ENCODE results near the gene PCYT2.
A peak's percentile ranks its signal among the peaks of the same experiment; 100 is the strongest.

PCYT2 gene

DNA sequence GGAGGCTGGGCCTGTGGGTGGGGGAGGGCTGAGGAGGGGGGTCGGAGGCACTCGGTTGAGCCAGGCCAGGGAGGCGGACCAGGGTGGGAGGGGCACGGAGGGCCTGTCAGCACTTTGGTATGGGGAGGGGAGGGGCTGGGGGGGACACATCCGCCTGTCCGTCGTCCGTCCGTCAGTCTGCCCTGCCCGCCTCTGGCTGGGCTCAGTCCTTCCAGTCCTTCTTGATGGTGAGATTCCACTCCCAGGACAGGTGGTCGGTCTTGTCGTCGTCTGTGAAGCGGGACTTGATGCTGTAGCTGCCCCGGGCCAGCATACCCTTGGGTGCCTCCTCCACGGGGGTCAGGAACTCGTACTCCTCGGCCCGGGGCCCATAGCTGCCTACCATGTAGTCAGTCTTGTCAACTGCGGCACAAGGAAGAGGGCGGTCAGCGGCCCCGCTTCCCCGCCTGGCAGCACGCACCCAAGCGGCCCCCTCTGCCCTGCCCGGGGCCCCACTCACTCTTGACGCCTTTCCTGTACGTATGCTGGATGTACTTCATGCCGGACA is 42.5 kb downstream of the PCYT2 start:
- DNase-seq (ENCODE audit: low read depth, low spot score) = peak; percentile 54
- peak overlapping the region; percentile 81 for H3K4me3 ChIP-seq (ENCODE audit: low read depth, low read length)
- ChIA-PET POLR2A (interaction anchor here (0.7 to 2.6 kb wide), 6 partner anchors 8 to 156 kb away, joined by 3 to 28 read pairs (median 4); partner anchors contain the start of gene P4HB), CTCF (interaction anchor here (0.6 to 2.9 kb wide), 15 partner anchors 8 to 152 kb away, joined by 3 to 15 read pairs (median 4); partner anchors contain the start of genes P4HB and PCYT2)
- TF ChIP-seq, protein P1, sequence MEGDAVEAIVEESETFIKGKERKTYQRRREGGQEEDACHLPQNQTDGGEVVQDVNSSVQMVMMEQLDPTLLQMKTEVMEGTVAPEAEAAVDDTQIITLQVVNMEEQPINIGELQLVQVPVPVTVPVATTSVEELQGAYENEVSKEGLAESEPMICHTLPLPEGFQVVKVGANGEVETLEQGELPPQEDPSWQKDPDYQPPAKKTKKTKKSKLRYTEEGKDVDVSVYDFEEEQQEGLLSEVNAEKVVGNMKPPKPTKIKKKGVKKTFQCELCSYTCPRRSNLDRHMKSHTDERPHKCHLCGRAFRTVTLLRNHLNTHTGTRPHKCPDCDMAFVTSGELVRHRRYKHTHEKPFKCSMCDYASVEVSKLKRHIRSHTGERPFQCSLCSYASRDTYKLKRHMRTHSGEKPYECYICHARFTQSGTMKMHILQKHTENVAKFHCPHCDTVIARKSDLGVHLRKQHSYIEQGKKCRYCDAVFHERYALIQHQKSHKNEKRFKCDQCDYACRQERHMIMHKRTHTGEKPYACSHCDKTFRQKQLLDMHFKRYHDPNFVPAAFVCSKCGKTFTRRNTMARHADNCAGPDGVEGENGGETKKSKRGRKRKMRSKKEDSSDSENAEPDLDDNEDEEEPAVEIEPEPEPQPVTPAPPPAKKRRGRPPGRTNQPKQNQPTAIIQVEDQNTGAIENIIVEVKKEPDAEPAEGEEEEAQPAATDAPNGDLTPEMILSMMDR (IDR thresholded peaks at IDR 0.05; ENCODE audit: insufficient read depth, low read length, missing control alignments) = no peak

DNA sequence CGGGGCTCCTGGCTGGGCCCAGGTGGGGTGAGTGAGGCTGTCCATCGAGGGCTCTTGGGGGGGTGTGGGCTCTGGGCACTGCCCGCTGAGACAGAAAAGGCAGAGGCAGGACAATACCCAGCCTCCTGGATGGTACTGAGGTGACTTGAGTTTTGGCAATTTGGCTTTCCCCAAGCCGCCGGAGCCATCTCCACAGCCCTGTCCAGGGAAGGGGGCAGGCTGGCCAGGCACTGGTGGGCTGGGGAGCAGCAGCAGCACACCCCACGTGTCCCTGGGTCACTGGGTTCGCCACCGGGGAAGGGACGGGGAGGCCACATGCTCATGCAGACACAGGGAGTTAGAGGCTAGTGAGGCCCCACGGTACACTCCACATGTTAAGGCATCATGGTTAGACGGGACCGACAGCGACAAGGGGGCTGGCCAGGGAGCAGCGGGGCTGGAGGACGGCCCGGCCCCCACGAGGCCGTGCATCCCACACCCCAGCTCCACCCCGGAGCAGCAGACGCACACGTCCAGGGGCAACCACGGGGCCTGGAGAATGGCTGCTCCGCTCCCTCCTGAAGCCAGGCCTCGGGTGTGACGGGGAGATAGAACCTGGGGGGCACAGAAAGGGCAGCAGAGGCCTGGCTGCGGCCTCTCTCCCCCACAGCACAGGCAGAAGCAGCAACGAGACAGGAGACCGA is 43.1 kb downstream of the PCYT2 start:
- POLR2A ChIA-PET = no interaction called here
- CTCF ChIA-PET = interaction anchor here (1.3 to 2.9 kb wide), 4 partner anchors 12 to 56 kb away, joined by 3 to 15 read pairs (median 4); no protein-coding TSS in a partner anchor
- no peak for DNase-seq (ENCODE audit: low read depth, low spot score)
- peak overlapping the region; percentile 15; the same call in 1 of the 2 replicates for H3K4me3 ChIP-seq (ENCODE audit: low read depth, low read length)
- TF ChIP-seq, protein P1 (IDR thresholded peaks at IDR 0.05; ENCODE audit: insufficient read depth, low read length, missing control alignments) = no peak

DNA sequence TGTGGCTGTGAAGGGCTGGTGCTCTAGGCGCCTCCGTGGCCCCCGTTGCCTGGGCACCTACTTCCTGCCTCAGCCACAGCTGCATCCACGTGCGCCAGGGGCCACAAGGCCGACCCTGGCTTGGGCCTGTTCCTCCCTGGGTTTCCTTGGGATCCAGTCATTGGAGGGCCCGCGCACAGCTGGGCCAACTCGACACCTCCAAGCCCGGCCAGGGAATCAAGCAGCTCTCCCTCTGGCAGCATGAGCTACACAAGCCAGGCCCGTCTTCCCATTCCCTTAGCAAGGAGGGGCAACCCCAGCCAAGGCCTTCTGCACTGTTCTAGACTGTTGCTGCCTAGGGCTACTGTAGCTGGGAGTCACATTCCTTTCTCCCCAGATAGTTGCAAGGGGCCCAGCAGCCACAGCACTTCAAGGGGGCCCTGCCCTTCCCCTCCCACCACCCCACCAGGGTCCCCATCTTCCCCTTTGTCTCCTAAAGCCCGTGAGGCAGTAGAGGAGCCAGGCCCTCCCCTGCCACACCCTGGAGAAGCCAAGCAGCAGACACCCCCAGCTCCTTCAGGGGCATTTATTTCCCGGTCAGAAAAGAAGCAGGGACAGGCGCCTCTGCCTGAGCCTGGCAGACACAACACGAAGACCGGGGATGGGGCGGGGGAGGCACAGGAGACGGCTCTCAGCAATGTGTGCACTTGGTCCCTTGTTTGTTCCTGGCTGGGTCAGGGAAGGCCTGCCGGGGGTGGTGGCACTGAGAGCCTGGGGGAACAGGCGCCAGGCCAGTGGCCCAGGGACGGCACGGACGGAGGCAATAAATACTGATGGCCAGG is 43.8 kb downstream of the PCYT2 start:
- TF ChIP-seq, protein P1 (IDR thresholded peaks at IDR 0.05; ENCODE audit: insufficient read depth, low read length, missing control alignments) = no peak
- CTCF ChIA-PET = interaction anchor here (0.8 to 2.1 kb wide), 2 partner anchors 57 to 132 kb away, joined by 3 to 5 read pairs; no protein-coding TSS in a partner anchor
- DNase-seq (ENCODE audit: low read depth, low spot score) = no peak
- POLR2A ChIA-PET = no interaction called here
- no peak overlapping the region for H3K4me3 ChIP-seq (ENCODE audit: low read depth, low read length)

GRCh38 chr17:81866440-81867169 is 44.6 kb downstream of the PCYT2 start:
- TF ChIP-seq, protein P1 (IDR thresholded peaks at IDR 0.05; ENCODE audit: insufficient read depth, low read length, missing control alignments) = no peak

DNA sequence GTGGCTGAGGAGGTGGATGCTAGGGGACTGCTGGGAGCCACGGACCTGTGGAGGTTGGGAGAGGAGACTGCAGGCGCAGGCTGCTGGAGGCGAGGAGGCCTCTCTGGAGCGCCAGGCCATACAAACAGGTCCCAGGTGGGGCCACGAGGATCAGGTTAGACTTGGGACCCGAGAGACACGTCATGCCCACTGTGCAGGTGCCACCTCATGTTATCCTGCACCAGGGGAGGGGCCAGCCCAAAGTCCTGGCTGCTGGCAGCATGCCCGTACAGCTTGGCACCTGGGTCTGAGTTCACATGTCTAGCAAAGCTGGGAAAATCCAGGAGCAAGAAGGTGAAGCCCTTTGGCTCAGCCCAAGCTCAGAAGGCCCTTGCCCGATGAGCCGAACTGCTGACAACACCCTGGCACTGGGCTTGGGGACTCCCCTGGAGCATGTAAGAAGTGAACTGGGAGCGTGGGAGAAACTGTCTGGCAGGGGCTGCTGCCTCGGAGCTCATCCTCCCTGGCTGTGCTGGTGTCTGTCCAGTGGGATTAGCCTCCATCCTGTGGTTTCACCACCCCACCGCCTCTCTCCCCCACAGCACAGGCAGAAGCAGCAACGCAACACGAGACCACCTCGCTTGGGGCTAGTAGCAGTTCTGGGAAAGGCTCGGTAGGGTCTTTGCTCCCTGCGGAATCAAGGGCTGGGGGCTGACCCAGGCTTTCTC is 45.3 kb downstream of the PCYT2 start:
- CTCF ChIA-PET = interaction anchor here (0.6 kb wide), 1 partner anchor 26 kb away, joined by 3 read pairs; no protein-coding TSS in a partner anchor
- DNase-seq (ENCODE audit: low read depth, low spot score) = no peak
- POLR2A ChIA-PET = interaction anchor here (1.0 to 1.6 kb wide), 3 partner anchors 10 to 182 kb away, joined by 3 to 4 read pairs (median 3); partner anchors contain the start of genes ARL16, HGS and MRPL12
- H3K4me3 ChIP-seq (ENCODE audit: low read depth, low read length) = no peak overlapping the region
- TF ChIP-seq, protein P1 (IDR thresholded peaks at IDR 0.05; ENCODE audit: insufficient read depth, low read length, missing control alignments) = no peak

More at GRCh38 chr17:81866440-81867169, 44.6 kb downstream of the PCYT2 start:
- no peak overlapping the region for H3K4me3 ChIP-seq (ENCODE audit: low read depth, low read length)
- POLR2A ChIA-PET = interaction anchor here (1.0 to 1.6 kb wide), 2 partner anchors 11 to 163 kb away, joined by 3 to 4 read pairs; partner anchors contain the start of gene MRPL12
- CTCF ChIA-PET = interaction anchor here (0.8 kb wide), 1 partner anchor 131 kb away, joined by 3 read pairs; no protein-coding TSS in a partner anchor
- no peak for DNase-seq (ENCODE audit: low read depth, low spot score)
